Measurements from ENCODE around the gene SDC3. TPM values are rescaled to one million over a fixed set of nuclear protein-coding genes. Genes with fewer than 3 reads are reported as not detected.
"Not testable (repeated sequence)": the region's sequence is repeated elsewhere in the genome, so short reads cannot be mapped to it uniquely, and the experiment has no call there.

SDC3 gene
- total RNA-seq, 6 experiments from 2014 or later = 13.8 to 45.7 (median 16.2) TPM

DNA sequence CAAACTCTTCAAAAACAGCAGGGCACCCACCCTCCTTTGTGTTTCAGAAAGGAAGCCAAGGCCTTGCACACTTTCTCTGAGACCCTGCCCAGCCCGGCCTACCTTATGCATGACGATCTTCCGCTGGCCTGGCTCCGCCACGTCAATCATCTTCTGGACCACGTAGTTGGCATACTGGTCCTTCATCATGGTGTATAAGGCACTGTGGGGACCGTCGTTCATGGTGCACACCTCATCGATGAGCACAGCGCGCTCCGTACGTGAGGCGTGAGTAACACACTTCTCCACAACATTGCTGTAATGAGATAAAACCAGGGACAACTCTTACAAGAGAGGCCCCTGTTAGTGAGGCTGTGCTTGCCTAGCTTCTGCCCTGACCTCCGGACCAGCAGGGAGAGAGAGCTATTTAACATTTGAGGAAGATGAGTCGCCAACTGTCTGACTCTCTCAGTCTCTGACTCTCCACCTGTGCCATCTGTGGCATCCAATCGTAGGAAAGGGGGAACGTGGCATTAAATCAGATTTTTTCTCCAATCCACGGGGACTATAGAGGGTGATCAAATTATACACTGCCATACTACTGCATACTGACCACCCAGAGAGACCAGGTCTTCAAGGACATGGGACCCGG is 28.1 kb upstream of the SDC3 start:
- 95% methylated on average over 10 of the region's 20 CpGs for WGBS (ENCODE audit: insufficient coverage, low coverage, low lambda C conversion rate, missing lambda C conversion rate)
- Histone ChIP-seq H3K27ac (no peak overlapping the region), H3K27me3 (no peaks in the 10 kb centered on the region), H3K9me3 (no peaks in the 10 kb centered on the region), H3K4me1 (no peaks in the 10 kb centered on the region), H3K4me3 (no peak overlapping the region), H3K36me3 (peaks cover 0 to 85% (median 22%) of the 10 kb centered on the region in 4 donors)
- intact Hi-C loops (cut with DNase I) = no loop called here
- ATAC-seq = no peak
- no peak for TF ChIP-seq POLR2A (IDR thresholded peaks at IDR 0.05)
- TF ChIP-seq, protein P1, sequence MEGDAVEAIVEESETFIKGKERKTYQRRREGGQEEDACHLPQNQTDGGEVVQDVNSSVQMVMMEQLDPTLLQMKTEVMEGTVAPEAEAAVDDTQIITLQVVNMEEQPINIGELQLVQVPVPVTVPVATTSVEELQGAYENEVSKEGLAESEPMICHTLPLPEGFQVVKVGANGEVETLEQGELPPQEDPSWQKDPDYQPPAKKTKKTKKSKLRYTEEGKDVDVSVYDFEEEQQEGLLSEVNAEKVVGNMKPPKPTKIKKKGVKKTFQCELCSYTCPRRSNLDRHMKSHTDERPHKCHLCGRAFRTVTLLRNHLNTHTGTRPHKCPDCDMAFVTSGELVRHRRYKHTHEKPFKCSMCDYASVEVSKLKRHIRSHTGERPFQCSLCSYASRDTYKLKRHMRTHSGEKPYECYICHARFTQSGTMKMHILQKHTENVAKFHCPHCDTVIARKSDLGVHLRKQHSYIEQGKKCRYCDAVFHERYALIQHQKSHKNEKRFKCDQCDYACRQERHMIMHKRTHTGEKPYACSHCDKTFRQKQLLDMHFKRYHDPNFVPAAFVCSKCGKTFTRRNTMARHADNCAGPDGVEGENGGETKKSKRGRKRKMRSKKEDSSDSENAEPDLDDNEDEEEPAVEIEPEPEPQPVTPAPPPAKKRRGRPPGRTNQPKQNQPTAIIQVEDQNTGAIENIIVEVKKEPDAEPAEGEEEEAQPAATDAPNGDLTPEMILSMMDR (IDR thresholded peaks at IDR 0.05) = no peak
- no peak for DNase-seq

DNA sequence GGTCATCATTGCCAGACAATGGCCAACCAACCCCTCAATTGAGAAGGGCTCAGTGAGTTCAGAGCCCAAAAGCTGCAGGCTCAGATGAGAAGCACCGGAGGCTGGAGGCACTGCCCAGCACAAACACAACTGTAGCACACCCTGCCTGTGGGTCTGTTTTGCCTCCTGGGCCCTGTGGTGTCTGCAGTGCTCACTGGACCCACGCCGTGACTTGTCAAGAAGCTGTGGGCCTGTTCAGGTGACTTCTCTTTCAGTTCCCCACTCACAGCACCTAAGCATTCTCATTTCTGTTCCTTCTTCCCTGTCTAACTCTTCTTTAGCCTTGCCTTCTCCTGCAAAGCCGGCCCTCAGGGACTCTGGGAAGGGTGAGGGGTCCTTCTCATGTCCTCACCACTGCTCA is 27.2 kb upstream of the SDC3 start:
- H3K4me3 ChIP-seq; H3K4me1 ChIP-seq; DNase-seq; H3K27ac ChIP-seq; H3K27me3 ChIP-seq; H3K9me3 ChIP-seq; intact Hi-C loops (cut with DNase I): not testable (repeated sequence)
- no CpG with 5 or more reads among the region's 4 CpGs for WGBS (ENCODE audit: insufficient coverage, low coverage, low lambda C conversion rate, missing lambda C conversion rate)
- ATAC-seq = peak in 1 of 4 donors; percentile 6
- H3K36me3 ChIP-seq = peaks cover 0 to 76% (median 22%) of the 10 kb centered on the region in 4 donors

DNA sequence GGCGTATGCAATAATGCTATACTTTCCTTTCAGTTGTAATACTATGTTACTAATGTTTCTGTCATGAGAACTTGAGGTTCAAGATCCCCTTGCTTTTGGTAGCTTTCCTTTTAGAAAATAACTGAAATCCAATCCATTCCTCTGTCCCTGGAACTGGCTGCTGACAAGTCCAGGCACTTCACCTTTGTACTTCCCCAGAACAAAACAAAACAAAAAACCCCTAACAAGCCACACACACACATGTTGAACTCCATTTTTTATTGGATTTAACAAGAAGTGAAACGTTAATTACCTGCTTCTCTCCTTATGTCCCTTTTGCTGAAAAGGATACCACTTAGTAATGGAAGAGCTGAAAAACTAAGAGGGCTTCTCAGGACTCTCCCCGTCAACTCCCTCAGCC is 26.1 kb upstream of the SDC3 start:
- no peak for ATAC-seq
- intact Hi-C loops (cut with DNase I) = no loop called here
- Histone ChIP-seq H3K4me1 (no peaks in the 10 kb centered on the region), H3K9me3 (no peaks in the 10 kb centered on the region), H3K27me3 (no peaks in the 10 kb centered on the region), H3K36me3 (peaks cover 0 to 64% (median 22%) of the 10 kb centered on the region in 4 donors), H3K27ac (no peak overlapping the region), H3K4me3 (no peak overlapping the region)
- TF ChIP-seq, protein P1 (IDR thresholded peaks at IDR 0.05) = no peak
- no peak for TF ChIP-seq POLR2A (IDR thresholded peaks at IDR 0.05)
- DNase-seq = no peak
- WGBS (ENCODE audit: insufficient coverage, low coverage, low lambda C conversion rate, missing lambda C conversion rate) = 67% methylated on average over 3 of the region's 3 CpGs

DNA sequence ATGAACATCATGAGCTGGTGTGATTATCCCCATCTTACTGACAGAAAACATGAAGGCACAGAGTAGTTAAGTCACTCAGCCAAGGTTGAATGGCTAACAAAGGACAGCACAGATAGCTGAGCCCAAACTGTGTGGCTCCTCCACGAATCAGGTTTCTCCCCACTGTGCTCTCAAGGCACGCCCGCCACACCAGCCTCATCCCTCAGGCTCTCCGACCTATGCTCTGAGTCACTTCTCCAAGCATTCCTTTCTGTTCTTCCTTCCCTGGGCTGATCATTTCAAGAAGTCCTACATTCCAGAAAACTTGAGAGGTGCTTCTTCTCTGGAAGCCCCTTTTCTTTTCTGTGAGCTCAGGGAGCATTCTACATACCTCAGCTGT is 25.3 kb upstream of the SDC3 start:
- Histone ChIP-seq H3K36me3 (peaks cover 0 to 57% (median 20%) of the 10 kb centered on the region in 4 donors), H3K9me3 (no peaks in the 10 kb centered on the region), H3K4me1 (peaks cover 0 to 5% (median 0%) of the 10 kb centered on the region in 4 donors), H3K27ac (no peak overlapping the region), H3K27me3 (no peaks in the 10 kb centered on the region), H3K4me3 (no peak overlapping the region)
- DNase-seq = no peak
- ATAC-seq = no peak
- WGBS (ENCODE audit: insufficient coverage, low coverage, low lambda C conversion rate, missing lambda C conversion rate) = 85% methylated on average over 4 of the region's 4 CpGs
- no peak for TF ChIP-seq POLR2A (IDR thresholded peaks at IDR 0.05)
- TF ChIP-seq, protein P1 (IDR thresholded peaks at IDR 0.05) = no peak
- intact Hi-C loops (cut with DNase I) = no loop called here

DNA sequence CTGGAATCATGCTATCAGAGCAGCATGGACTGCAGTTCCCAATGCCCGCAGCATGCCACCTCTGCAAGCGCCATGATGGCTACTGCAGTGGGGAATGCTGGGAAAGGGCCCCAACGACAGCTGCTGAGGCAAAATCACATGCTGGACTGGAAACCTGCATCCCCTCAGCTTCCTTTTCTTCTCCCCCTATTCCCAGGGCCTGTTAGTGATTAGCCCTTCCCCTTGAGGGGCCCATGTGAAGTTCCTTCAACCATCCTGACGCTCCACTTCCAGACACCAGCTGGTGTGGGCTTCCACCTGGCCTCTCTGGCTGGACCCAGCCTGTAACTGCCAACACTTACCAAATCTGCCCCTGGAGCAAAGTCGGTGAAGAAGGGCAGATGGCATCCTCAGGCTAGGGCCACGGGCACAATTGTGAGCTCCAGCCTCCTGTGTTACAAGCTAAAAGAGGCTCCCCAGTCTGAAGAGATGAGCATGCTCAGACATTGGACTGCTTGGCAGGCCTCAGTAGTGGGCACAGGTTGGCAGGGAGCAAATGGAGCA is 22.1 kb upstream of the SDC3 start:
- intact Hi-C loops (cut with DNase I) = no loop called here
- Histone ChIP-seq H3K36me3 (peaks cover 0 to 33% (median 12%) of the 10 kb centered on the region in 4 donors), H3K27ac (no peak overlapping the region), H3K9me3 (no peaks in the 10 kb centered on the region), H3K4me1 (peaks cover 0 to 5% (median 0%) of the 10 kb centered on the region in 4 donors), H3K27me3 (no peaks in the 10 kb centered on the region), H3K4me3 (no peak overlapping the region)
- TF ChIP-seq POLR2A (IDR thresholded peaks at IDR 0.05) = no peak
- TF ChIP-seq, protein P1 (IDR thresholded peaks at IDR 0.05) = no peak
- 75% methylated on average over 3 of the region's 6 CpGs for WGBS (ENCODE audit: insufficient coverage, low coverage, low lambda C conversion rate, missing lambda C conversion rate)
- ATAC-seq = peak in 1 of 4 donors; percentile 24
- DNase-seq = no peak

Data from right lobe of liver (tissue), 6 donors.